T-helper 17 cell (primary cell): ENCODE results near the gene CHFR. TPM values are rescaled to one million over a fixed set of nuclear protein-coding genes. Genes with fewer than 3 reads are reported as not detected.
"Not testable (repeated sequence)": the region's sequence is repeated elsewhere in the genome, so short reads cannot be mapped to it uniquely, and the experiment has no call there.

Experiments
- ATAC-seq: fragments of 150-1000 bp; cut with Tn5 transposase; 2 replicates; pipeline ENCODE4 v1.10.0; 2021; ENCODE audit warnings: mild to moderate bottlenecking, moderate library complexity
- DNase-seq, 3 donors: peaks; one replicate each; pipeline versions ENCODE4 v3.0.0 to v3.0.0-alpha.2; 2020 to 2021
- H3K9me3 ChIP-seq: one replicate; pipeline ENCODE4 v1.7.0; 2013; ENCODE audit warnings: low read length, mild to moderate bottlenecking; ENCODE audit not compliant: control insufficient read depth, poor library complexity, severe bottlenecking
- H3K27ac Mint-ChIP-seq: one replicate; pipeline ENCODE4 v1.8.0; 2022; ENCODE audit warnings: mild to moderate bottlenecking, moderate library complexity, mixed read lengths
- H3K27me3 Mint-ChIP-seq: one replicate; pipeline ENCODE4 v1.8.0; 2022; ENCODE audit warnings: mixed read lengths
- H3K36me3 Mint-ChIP-seq: one replicate; pipeline ENCODE4 v1.8.0; 2022; ENCODE audit warnings: low read depth, mixed read lengths
- H3K4me1 Mint-ChIP-seq: one replicate; pipeline ENCODE4 v1.8.0; 2022; ENCODE audit warnings: mild to moderate bottlenecking, mixed read lengths
- H3K4me3 Mint-ChIP-seq: one replicate; pipeline ENCODE4 v1.8.0; 2022; ENCODE audit warnings: mild to moderate bottlenecking, moderate library complexity, mixed read lengths
- total RNA-seq, 4 donors: library from RNA in 2 of 4; stranded (reverse) in 2 of 4; gene quantifications; one replicate each; pipeline ENCODE4 v1.2.3 and lab custom pipeline; 2022 to 2026

CHFR gene
- total RNA-seq, 2 donors from 2014 or later, result 91.5 to 94.5 TPM

DNA sequence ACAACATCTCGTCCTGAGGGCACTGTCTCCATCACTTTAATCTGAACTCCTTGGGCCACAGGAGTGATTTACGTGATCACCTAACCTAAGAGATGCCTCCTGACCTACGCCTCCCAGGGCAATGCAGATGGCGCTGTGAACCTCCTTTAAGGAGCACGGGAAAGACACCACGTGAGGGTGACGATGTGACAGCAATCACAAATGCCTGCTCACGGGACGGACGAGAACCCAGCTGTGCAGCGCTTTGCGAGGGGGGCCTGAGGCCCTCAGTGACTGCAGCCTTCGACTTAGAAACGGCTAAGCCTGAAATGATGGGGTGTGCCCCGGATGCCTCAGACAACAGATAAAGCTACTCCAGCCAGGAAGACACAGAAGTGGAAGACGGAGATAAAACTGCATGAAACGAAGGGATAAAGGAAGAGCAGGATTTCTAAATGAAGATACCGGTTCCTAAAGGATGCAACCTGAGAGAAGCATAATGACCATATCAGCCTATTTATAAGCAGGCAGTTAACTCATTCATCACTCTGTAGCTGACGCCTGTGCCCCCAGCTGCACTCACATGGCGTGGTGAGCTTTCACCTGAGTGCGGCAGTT, 44.9 kb downstream of the CHFR start:
- DNase-seq (no peak), ATAC-seq (no peak)
- no peak overlapping the region for H3K4me3 Mint-ChIP-seq
- no peaks in the 10 kb centered on the region for H3K9me3 ChIP-seq
- H3K36me3 Mint-ChIP-seq, result peaks cover 5% of the 10 kb centered on the region
- H3K27ac Mint-ChIP-seq, result peak overlapping the region; percentile 74
- H3K27me3 Mint-ChIP-seq, result no peaks in the 10 kb centered on the region
- peaks cover 2% of the 10 kb centered on the region for H3K4me1 Mint-ChIP-seq

DNA sequence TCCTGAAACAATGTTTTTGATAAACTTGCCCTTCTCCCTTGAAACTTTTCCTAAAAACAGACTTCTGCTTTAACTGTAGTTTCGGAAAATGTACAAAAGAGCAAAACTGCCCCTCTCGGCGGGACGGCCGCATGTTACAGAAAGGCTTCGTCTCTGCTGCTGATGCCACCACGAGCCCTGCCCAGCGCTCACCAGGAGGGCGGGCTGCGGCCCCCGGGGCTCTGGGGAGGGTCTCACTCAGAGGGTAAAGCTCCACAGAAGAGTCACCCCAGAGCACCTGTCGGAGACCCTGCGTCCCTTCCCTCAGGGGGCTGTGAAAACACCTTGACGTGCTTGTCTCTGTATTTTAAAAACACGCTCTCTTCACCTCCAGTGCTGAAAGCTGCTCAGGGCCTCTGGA, 46.3 kb downstream of the CHFR start:
- no peaks in the 10 kb centered on the region for H3K9me3 ChIP-seq
- peaks cover 5% of the 10 kb centered on the region for H3K36me3 Mint-ChIP-seq
- H3K27ac Mint-ChIP-seq, result no peak overlapping the region
- H3K4me3 Mint-ChIP-seq, result no peak overlapping the region
- ATAC-seq (no peak), DNase-seq (no peak)
- H3K4me1 Mint-ChIP-seq, result peaks cover 8% of the 10 kb centered on the region
- no peaks in the 10 kb centered on the region for H3K27me3 Mint-ChIP-seq

DNA sequence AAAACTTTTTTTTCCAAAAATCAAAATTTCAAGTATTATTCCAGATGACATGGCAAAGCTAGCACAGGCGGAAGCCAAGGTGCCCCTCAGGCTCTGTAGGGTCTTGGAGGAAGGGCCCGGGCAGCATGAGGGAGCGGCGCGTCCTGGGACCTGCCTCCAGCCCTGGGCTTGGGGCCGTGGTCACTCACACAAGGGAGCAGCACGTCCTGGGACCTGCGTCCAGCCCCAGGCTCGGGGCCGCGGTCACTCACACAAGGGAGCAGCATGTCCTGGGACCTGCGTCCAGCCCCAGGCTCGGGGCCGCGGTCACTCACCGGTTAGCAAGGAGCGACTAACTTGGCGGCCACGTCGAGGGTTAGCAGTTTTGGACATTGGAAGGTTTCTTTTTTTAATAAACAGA, 46.9 kb downstream of the CHFR start:
- no peak overlapping the region for H3K4me3 Mint-ChIP-seq
- ATAC-seq (no peak), DNase-seq (no peak)
- H3K27ac Mint-ChIP-seq, result no peak overlapping the region
- peaks cover 8% of the 10 kb centered on the region for H3K4me1 Mint-ChIP-seq
- peaks cover 2% of the 10 kb centered on the region for H3K36me3 Mint-ChIP-seq
- no peaks in the 10 kb centered on the region for H3K27me3 Mint-ChIP-seq
- H3K9me3 ChIP-seq, result no peaks in the 10 kb centered on the region

DNA sequence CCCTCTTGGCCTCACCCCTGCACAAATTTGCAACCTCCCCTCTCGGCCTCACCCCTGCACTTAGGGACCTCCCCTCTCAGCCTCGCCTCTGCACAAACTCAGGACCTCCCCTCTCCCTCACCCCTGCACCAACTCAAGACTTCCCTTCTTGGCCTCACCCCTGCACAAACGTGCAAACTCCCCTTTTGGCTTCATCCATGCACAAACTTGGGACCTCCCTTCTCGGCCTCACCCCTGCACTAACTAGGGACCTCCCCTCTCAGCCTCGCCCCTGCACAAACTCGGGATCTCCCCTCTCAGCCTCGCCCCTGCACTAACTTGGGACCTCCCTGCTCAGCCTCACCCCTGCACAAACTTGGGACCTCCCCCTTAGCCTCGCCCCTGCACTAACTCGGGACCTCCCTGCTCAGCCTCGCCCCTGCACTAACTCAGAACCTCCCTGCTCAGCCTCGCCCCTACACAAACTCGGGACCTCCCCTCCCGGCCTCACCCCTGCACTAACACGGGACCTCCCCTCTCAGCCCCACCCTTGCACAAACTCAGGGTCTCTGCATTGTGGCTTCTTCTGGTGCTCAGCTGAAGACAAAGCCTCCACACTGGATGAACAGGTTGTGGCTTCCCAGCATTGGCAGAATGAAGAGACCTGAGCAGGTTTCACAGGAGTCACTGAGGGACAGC, 47.7 kb downstream of the CHFR start:
- DNase-seq (no peak), ATAC-seq (no peak)
- no peaks in the 10 kb centered on the region for H3K9me3 ChIP-seq
- peaks cover 10% of the 10 kb centered on the region for H3K4me1 Mint-ChIP-seq
- no peak overlapping the region for H3K4me3 Mint-ChIP-seq
- H3K27ac Mint-ChIP-seq, result no peak overlapping the region
- peaks cover 2% of the 10 kb centered on the region for H3K36me3 Mint-ChIP-seq
- no peaks in the 10 kb centered on the region for H3K27me3 Mint-ChIP-seq

DNA sequence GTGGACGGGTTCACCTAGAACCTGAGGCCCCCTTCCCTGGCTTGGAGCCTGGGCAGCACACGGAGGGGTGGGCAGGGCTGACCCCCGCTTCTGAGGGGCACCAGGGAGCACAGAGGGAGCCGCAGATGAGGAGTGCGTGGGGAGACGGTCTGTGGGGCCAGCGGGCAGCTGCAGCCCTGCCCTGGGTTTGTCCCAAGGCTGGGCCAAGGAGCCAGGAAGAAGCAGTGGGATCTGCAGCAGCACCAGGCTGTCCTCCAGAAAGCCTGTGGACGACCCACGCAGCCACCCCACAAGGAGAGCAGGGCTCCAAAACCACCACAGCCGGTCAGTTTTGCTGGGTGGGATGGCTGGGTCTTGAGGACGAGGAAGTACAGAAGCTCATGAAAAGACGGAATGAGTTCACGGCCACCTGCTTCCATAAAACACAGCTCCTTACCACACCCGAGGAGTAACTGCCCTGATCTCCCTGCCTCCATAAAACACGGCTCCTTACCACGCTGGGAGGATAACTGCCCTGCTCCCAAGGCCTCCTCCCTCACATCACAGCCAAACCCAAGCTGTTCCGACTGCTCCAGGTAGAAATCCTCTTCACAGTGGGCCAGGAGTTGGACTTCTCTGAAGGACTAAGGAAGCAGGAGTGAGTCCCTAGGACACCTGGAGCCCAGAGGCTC, 48.9 kb downstream of the CHFR start:
- no peaks in the 10 kb centered on the region for H3K9me3 ChIP-seq
- DNase-seq, result no peak
- H3K4me1 Mint-ChIP-seq, result peaks cover 19% of the 10 kb centered on the region
- H3K36me3 Mint-ChIP-seq, result peaks cover 2% of the 10 kb centered on the region
- ATAC-seq, result no peak
- no peak overlapping the region for H3K4me3 Mint-ChIP-seq
- no peak overlapping the region for H3K27ac Mint-ChIP-seq
- H3K27me3 Mint-ChIP-seq, result no peaks in the 10 kb centered on the region

DNA sequence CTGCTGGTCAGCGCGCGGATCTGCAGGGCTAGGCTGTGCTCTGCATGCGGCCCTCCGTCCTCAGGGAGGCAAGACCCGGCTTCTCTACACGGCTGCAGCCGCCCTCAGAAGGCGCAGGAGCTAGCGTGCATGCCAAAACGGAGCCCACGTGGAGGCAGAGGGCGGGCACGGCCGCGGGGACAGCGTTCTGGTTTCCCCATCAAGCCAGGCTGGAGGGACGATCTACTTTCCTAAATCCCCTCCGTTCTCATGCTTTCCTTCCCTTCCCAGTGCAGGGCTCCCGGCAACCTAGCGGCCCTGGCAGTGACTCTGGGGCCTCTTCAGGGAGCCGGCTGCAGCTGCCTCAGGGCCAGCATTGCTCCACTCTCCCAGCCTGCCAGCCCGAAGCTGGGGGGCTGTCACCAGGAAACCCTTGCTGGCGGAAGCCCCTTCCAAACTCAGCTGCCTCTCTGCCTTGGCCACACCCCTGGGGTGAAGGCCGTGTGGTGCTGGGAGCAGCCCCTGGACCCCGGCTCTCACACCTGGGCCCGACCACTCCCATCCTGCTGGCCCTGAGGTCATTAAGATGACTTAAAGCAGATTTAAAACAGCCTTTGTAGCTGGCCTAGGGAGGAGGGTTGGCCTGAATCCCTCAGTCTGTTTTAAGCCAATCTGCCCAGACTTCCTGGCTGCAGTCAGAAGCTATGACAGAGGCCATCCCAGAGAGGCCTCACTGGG, 49.6 kb downstream of the CHFR start:
- no peaks in the 10 kb centered on the region for H3K9me3 ChIP-seq
- Mint-ChIP-seq H3K27ac (no peak overlapping the region), H3K36me3 (peaks cover 2% of the 10 kb centered on the region), H3K27me3 (no peaks in the 10 kb centered on the region), H3K4me1 (peaks cover 20% of the 10 kb centered on the region), H3K4me3 (no peak overlapping the region)
- no peak for DNase-seq
- no peak for ATAC-seq

DNA sequence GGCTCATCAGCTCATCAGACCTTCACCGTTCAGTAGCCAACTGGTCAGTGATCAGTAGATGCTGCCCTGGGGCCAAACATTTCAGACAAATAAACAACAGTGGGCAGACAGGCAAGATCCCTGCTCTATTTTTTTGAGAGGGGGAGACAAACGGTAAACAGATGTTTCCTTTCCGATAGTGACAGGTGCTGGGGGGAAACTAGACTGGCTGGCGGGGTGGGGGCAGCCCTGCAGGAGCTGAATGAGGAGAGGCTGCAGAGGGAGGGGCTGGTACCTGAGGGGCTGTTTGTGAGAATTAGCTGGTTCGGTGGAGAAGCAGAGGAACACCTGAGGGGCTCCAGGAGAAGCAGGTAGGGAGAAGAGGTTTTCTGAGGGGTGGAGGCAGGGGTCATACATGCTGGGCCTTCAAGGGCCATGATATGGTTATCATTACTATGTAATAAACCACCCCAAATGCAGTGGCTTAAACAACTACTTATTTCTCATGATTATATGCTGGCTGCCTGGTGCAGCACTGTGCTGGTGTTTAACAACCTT, 50.5 kb downstream of the CHFR start:
- Mint-ChIP-seq H3K4me1 (peaks cover 20% of the 10 kb centered on the region), H3K36me3 (no peaks in the 10 kb centered on the region), H3K27me3 (no peaks in the 10 kb centered on the region), H3K27ac (peak overlapping the region; percentile 89), H3K4me3 (peak overlapping the region; percentile 71)
- ATAC-seq (no peak), DNase-seq (no peak)
- H3K9me3 ChIP-seq, result no peaks in the 10 kb centered on the region

DNA sequence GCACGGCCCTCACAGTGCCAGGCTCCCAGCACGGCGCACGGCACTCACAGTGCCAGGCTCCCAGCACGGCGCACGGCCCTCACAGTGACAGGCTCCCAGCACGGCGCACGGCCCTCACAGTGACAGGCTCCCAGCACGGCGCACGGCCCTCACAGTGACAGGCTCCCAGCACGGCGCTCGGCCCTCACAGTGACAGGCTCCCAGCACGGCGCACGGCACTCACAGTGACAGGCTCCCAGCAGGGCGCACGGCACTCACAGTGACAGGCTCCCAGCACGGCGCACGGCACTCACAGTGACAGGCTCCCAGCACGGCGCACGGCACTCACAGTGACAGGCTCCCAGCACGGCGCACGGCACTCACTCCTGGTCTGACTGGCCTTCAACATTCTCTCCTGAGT, 51.2 kb downstream of the CHFR start:
- Mint-ChIP-seq H3K4me1 (peaks cover 20% of the 10 kb centered on the region), H3K4me3 (peak overlapping the region; percentile 71), H3K27ac (peak overlapping the region; percentile 89)
- H3K9me3 ChIP-seq, H3K36me3 Mint-ChIP-seq, H3K27me3 Mint-ChIP-seq, DNase-seq, ATAC-seq: not testable (repeated sequence)

DNA sequence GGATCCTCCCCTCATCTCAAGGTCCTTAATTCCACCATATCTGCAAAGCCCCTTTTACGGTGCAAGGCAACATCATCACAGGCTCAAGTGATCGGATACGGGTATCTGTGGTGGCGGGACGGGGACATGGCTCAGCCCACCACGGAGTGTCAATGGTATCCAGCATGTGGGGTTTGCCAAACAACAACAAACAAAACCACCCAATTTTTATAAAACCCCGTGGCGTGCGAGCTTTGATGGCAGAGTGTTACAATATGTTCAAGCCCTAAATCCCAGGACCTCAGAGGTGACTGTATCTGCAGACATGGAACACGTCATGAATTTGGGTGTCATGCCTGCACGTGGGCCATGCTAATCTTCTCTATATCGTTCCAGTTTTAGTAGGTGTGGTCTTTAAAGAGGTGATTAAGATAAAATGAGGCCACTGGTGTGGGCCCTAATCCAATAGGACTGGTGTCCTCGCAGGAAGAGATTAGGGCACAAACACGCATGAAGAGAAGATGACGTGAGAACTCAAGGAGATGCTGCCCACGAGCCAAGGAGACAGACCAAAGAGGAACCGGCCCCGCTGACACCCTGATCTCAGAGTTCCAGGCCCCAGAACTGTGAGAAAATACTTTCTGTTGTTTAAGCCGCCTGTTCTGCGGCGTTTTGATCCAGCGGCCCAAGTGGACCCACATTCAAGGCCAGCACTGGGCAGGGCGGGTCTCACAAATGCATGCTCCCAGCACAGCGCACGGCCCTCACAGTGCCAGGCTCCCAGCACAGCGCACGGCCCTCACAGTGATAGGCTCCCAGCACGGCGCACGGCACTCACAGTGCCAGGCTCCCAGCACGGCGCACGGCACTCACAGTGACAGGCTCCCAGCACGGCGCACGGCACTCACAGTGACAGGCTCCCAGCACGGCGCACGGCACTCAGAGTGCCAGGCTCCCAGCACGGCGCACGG, 52.1 kb downstream of the CHFR start:
- peak overlapping the region; percentile 87 for H3K27ac Mint-ChIP-seq
- H3K27me3 Mint-ChIP-seq, result no peaks in the 10 kb centered on the region
- H3K9me3 ChIP-seq, result no peaks in the 10 kb centered on the region
- ATAC-seq (no peak), DNase-seq (no peak)
- H3K4me1 Mint-ChIP-seq, result peaks cover 20% of the 10 kb centered on the region
- no peaks in the 10 kb centered on the region for H3K36me3 Mint-ChIP-seq
- H3K4me3 Mint-ChIP-seq, result peak overlapping the region; percentile 49

DNA sequence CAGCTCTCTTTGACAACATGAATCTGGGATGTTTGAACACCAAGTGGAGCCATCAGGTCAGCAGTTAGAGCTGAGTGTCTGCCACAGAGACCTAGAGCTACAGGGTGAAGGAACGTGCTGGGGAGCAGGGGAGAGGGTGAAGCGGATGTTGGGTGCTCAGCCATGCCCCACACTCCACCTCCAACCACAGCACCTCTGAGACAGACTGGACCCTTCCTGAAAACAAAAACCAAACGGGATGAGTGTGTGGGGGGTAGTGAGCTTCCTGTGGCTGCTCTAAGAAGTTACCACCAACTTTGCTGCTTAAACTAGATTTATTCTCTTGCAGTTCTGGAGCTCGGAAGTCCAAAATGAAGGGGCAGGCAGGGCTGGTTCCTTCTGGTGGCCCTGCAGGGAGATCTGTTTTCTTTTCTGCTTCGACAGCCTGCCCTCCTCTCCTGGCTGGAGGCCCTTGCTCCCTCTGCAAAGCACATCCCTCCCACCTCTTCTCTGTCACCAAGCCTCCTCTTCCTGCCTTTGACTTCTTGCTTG, 53.2 kb downstream of the CHFR start:
- ATAC-seq, result peak; percentile 68
- H3K4me3 Mint-ChIP-seq, result peak overlapping the region; percentile 78
- H3K27ac Mint-ChIP-seq, result peak overlapping the region; percentile 87
- peaks cover 21% of the 10 kb centered on the region for H3K4me1 Mint-ChIP-seq
- H3K9me3 ChIP-seq, result no peaks in the 10 kb centered on the region
- no peaks in the 10 kb centered on the region for H3K36me3 Mint-ChIP-seq
- DNase-seq, result no peak
- H3K27me3 Mint-ChIP-seq, result no peaks in the 10 kb centered on the region

DNA sequence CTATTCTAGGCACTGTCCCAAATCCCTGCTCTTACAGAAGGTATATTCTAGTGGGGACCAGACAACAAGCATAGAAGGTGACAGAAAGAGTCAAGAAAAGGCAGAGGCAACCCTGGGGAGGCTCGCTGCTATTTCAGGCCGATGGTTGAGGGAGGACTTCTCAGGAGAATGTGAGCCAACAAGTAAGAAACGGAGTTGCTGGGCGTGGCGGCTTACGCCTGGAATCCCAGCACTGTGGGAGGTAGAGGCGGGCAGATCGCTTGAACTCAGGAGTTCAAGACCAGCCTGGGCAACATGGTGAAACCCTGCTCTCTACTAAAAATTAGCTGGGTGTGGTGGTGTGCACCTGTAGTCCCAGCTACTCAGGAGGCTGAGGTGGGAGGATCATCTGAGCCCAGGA, 54.1 kb downstream of the CHFR start:
- H3K27me3 Mint-ChIP-seq, result no peaks in the 10 kb centered on the region
- peak overlapping the region; percentile 81 for H3K4me3 Mint-ChIP-seq
- H3K36me3 Mint-ChIP-seq, result no peaks in the 10 kb centered on the region
- H3K4me1 Mint-ChIP-seq, result peaks cover 24% of the 10 kb centered on the region
- ATAC-seq (no peak), DNase-seq (no peak)
- H3K9me3 ChIP-seq, result no peaks in the 10 kb centered on the region
- H3K27ac Mint-ChIP-seq, result peak overlapping the region; percentile 87

DNA sequence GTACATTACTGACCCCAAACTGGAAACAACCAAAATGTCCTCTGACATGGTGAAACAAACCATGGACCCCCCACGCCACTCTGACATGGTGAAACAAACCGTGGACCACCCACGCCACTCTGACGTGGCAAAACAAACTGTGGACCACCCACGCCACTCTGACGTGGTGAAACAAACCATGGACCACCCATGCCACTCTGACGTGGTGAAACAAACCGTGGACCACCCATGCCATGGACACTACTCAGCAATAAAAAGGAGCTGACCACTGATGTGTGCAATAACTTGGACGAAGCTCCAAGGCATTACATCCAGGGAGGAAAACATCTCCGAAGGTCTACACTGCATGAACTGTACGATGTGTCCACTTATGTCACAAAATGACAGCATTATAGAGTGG, 55.6 kb downstream of the CHFR start:
- H3K9me3 ChIP-seq, result no peaks in the 10 kb centered on the region
- H3K4me1 Mint-ChIP-seq, result peaks cover 35% of the 10 kb centered on the region
- H3K4me3 Mint-ChIP-seq, result no peak overlapping the region
- no peak for DNase-seq
- H3K27ac Mint-ChIP-seq, result no peak overlapping the region
- H3K27me3 Mint-ChIP-seq, result no peaks in the 10 kb centered on the region
- no peak for ATAC-seq
- H3K36me3 Mint-ChIP-seq, result peaks cover 2% of the 10 kb centered on the region
